ENCODE measurements around the gene MCUB.
"Not testable (repeated sequence)": the region's sequence is repeated elsewhere in the genome, so short reads cannot be mapped to it uniquely, and the experiment has no call there.

The MCUB gene

DNA sequence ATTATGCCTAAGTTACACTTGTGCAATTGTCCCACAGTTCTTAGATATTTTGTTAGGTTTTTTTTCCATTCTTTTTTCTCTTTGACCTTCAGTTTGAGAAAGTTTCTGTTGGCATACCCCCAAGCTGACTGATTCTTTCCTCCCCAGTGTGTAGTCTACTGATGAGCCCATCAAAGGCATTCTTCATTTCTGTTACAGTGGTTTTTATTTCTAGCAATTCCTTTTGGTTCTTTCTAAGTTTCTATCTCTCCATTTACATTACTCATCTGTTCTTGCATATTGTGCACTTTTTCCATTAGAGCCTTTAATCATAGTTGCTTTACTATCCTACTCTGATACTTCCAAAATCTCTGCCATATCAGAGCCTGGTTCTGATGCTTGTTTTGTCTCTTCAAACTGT is 111.3 kb downstream of the MCUB start:
- no peak overlapping the region for H3K4me3 ChIP-seq (ENCODE audit: low read depth, low read length)

GRCh38 chr4:109672169-109672930 is 112.3 kb downstream of the MCUB start:
- DNase-seq (ENCODE audit: low read depth) = no peak
- H3K4me3 ChIP-seq (ENCODE audit: low read depth, low read length) = no peak overlapping the region

More for the DNA sequence above, 111.3 kb downstream of the MCUB start:
- no peak for DNase-seq (ENCODE audit: low read depth)

- no peak for DNase-seq (ENCODE audit: low read depth)
- no peak overlapping the region for H3K4me3 ChIP-seq (ENCODE audit: low read depth, low read length)
These were observed 113.3 kb downstream of the MCUB start for GRCh38 chr4:109673303-109673702.

DNA sequence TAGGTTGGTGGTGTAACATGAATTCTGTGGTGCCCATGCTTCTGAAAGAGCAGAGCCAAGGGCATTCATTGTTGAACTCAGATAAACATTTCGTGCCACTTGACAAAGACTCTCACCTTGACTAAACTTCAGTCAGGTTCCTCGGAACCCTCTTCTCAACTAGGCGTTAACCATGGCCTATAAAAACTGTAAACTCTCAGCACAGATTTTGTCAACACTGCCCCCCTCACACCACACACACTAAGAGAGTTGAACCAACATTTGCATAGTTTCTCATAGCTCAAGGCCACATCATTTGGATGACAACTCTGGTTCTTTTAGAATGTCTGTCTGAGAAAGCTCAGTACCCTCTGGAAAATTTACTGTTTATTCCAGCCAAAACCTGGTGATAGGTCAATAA is 115.1 kb downstream of the MCUB start:
- no peak overlapping the region for H3K4me3 ChIP-seq (ENCODE audit: low read depth, low read length)

GRCh38 chr4:109675843-109676242 is 115.8 kb downstream of the MCUB start:
- no peak overlapping the region for H3K4me3 ChIP-seq (ENCODE audit: low read depth, low read length)

More for the DNA sequence above, 115.1 kb downstream of the MCUB start:
- no peak for DNase-seq (ENCODE audit: low read depth)

DNA sequence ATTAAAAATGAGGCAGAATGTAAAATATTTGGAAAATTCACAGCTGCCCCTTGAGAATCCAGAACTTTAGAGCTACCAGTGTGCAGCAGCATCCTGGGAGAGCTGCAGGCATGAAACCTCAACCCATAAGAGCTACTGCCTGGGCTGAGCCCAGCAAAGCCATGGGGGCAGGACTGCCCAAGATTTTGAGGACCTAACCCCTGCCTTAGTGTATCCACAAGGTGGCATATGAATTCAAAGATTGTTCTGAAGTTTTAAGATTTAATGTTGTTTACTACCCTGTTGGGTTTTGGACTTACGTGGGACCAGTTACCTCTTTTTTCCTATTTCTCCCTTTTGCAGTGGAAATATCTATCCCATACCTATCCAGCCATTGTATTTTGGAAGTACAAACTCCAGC is 116.8 kb downstream of the MCUB start:
- DNase-seq (ENCODE audit: low read depth) = no peak
- no peak overlapping the region for H3K4me3 ChIP-seq (ENCODE audit: low read depth, low read length)

More at GRCh38 chr4:109675843-109676242, 115.8 kb downstream of the MCUB start:
- no peak for DNase-seq (ENCODE audit: low read depth)

GRCh38 chr4:109678472-109678871 is 118.4 kb downstream of the MCUB start:
- not testable (repeated sequence) for H3K4me3 ChIP-seq (ENCODE audit: low read depth, low read length); DNase-seq (ENCODE audit: low read depth)

- not testable (repeated sequence) for H3K4me3 ChIP-seq (ENCODE audit: low read depth, low read length); DNase-seq (ENCODE audit: low read depth)
These were observed 118.9 kb downstream of the MCUB start for GRCh38 chr4:109678925-109679324.

DNA sequence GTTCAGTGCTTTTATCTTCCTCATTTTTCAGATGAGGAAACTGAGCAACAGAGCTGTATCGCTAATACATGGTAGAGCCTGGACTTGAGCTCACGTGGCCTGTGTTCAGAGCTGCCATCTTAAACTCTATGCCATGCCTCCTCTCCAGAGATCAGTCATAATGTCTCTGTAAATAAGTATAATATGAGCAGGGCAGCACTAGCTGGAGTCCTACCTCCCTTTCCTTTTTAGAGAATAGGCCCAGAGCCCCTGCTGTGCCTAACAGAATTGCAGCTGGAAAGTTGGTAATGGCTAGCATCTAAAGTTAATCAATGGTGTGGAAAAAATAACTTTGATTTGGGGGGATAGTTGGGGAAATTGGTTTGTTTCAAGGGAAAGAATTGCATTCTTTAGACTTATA is 122.8 kb downstream of the MCUB start:
- no peak overlapping the region for H3K4me3 ChIP-seq (ENCODE audit: low read depth, low read length)
- DNase-seq (ENCODE audit: low read depth) = no peak

GRCh38 chr4:109683621-109684253 is 123.7 kb downstream of the MCUB start:
- no peak for DNase-seq (ENCODE audit: low read depth)

DNA sequence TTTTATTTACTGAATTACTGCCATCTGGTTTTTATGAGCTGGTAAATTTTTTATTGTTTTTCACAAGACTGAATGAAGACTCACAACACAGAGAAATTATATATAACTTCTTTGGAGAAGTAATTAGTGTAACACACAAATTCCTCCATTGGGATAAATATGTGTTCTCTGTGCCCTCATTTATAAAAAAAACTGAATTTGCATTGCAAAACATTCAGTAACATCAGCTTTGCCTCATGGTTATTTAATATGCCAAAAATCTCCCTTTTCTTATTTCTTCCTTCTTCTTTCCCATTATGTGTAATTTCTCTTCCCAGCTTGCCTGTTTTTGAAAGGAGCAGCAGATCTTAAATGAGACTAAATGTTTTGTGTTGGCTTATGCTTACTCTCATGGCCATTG is 124.7 kb downstream of the MCUB start:
- no peak for DNase-seq (ENCODE audit: low read depth)
- H3K4me3 ChIP-seq (ENCODE audit: low read depth, low read length) = no peak overlapping the region

More at GRCh38 chr4:109683621-109684253, 123.7 kb downstream of the MCUB start:
- H3K4me3 ChIP-seq (ENCODE audit: low read depth, low read length) = no peak overlapping the region

GRCh38 chr4:109690690-109691410 is 130.8 kb downstream of the MCUB start:
- no peak overlapping the region for H3K4me3 ChIP-seq (ENCODE audit: low read depth, low read length)
- no peak for DNase-seq (ENCODE audit: low read depth)

DNA sequence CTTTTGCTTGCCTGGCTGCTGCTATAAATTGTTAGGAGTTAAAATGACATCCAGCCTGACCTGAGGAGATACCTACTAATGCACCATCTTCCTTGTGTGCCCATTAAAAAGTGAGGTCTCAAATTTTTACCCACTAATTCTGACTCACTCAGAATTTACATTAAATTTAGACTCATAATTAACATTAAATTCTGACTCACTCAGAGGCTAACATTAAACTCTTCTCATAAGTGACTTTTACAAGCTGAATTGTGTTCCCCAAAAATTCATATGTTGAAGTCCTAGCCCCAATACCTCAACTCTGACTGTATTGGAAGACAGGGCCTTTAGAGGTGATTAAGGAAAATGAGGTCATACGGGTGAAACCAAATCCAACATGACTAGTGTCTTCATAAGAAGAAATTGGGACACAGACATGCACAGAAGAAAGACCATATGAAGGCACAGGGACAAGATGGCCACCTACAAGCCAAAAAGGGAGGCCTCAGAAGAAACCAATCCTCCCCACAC is 131.4 kb downstream of the MCUB start:
- DNase-seq (ENCODE audit: low read depth) = no peak

DNA sequence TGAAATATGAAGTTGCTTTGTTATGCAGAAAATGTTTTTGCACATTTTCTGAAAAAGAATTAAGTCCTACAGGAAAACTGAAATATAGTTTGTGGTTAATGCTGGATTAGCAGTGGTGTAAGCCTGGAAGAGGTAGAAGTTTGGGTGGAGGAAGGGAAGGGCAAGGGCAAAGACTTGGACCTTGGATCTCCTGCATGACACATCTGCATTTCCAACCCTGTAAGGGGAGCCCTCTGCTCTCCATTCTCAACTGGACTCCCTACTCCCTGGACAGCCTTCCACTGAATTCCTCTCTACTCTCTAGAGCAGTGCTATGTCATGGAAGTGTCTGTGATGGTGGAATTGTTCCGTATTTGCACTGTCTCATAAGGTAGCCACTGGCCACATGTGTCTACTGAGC is 138.6 kb downstream of the MCUB start:
- no peak for DNase-seq (ENCODE audit: low read depth)
- no peak overlapping the region for H3K4me3 ChIP-seq (ENCODE audit: low read depth, low read length)

More for the DNA sequence above, 131.4 kb downstream of the MCUB start:
- no peak overlapping the region for H3K4me3 ChIP-seq (ENCODE audit: low read depth, low read length)

DNA sequence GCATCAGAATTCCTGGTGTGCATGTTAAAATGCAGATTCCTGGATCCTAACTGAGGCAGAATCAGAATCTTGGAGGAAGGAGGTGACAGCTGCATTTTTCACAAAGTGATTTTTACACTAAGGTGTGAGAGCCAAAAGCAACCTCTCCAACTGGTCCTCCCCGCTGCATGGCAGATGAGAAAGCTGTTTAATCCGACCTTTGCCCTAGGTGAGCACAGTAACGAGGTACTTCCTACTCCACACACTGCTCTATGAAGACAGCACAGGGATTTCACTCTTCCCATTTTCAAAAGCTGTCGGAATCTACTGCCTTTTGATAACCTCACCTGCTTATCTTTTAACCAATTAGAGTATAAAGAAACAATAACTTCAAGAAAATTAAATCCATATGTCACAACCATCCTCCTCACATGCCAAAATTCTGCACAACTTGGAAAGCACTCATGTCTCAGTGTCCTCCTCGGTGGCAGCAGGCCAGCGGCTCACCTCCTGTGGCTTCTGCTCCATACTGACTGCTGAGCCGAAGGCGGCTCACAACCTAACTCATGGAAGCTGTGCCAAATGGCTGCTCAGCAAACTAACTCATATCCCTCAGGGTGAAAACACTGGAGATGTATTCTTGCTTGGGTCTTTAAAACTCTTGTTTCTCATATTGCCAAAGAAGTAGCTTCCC is 139.6 kb downstream of the MCUB start:
- H3K4me3 ChIP-seq (ENCODE audit: low read depth, low read length) = no peak overlapping the region
- DNase-seq (ENCODE audit: low read depth) = no peak

- DNase-seq (ENCODE audit: low read depth) = no peak
These were observed 141.7 kb downstream of the MCUB start for GRCh38 chr4:109701566-109702410.

GRCh38 chr4:109702950-109703663 is 143.1 kb downstream of the MCUB start, which contains the start of gene CASP6:
TSS of gene CASP6 (minus strand) at chr4:109703445. CDS start at chr4:109703395, 50 bp downstream.
- no peak for DNase-seq (ENCODE audit: low read depth)
- H3K4me3 ChIP-seq (ENCODE audit: low read depth, low read length) = peak within 1 kb of the TSS; percentile 79

More at GRCh38 chr4:109701566-109702410, 141.7 kb downstream of the MCUB start:
- H3K4me3 ChIP-seq (ENCODE audit: low read depth, low read length) = peak overlapping the region; percentile 79
